OCI-LY1 (cell line): ENCODE measurements around the gene EPO.

ENCODE experiments used
- H2AFZ ChIP-seq: fragments of 200-600 bp; sonication (generic), shearing (Covaris generic); 2 replicates; pipeline ENCODE4 v1.6.0; 2014; ENCODE audit warnings: antibody characterized with exemption, mild to moderate bottlenecking, low read length
- H3F3A ChIP-seq: fragments of 200-600 bp; sonication (generic), shearing (Covaris generic); 2 replicates; pipeline ENCODE4 v1.6.0; 2014; ENCODE audit warnings: mild to moderate bottlenecking, antibody characterized with exemption, low read length, moderate library complexity; ENCODE audit not compliant: insufficient read depth
- H3K27ac ChIP-seq: fragments of 200-600 bp; sonication (generic); 2 replicates; pipeline ENCODE4 v1.5.1; 2014; ENCODE audit warnings: low read length, mixed run types, mild to moderate bottlenecking, low read depth; ENCODE audit not compliant: poor library complexity, severe bottlenecking
- H3K27me3 ChIP-seq: fragments of 200-600 bp; sonication (generic); 2 replicates; pipeline ENCODE4 v1.6.0; 2014; ENCODE audit warnings: antibody characterized with exemption, mild to moderate bottlenecking, low read length, moderate library complexity; ENCODE audit not compliant: insufficient read depth
- H3K36me3 ChIP-seq: fragments of 200-600 bp; sonication (generic); 2 replicates; pipeline ENCODE4 v1.6.1; 2014; ENCODE audit warnings: mild to moderate bottlenecking, antibody characterized with exemption, low read length, moderate library complexity, mixed read lengths; ENCODE audit not compliant: insufficient read depth
- H3K4me1 ChIP-seq: fragments of 200-600 bp; sonication (generic); 2 replicates; pipeline ENCODE4 v1.5.1; 2014; ENCODE audit warnings: mild to moderate bottlenecking, low read length, moderate library complexity; ENCODE audit not compliant: insufficient read depth, severe bottlenecking
- H3K4me2 ChIP-seq: fragments of 200-600 bp; sonication (generic), shearing (Covaris generic); 2 replicates; pipeline ENCODE4 v1.6.1; 2014; ENCODE audit warnings: low read length
- H3K4me3 ChIP-seq: fragments of 200-600 bp; sonication (generic); 2 replicates; pipeline ENCODE4 v1.5.1; 2014; ENCODE audit warnings: low read length, low read depth, mild to moderate bottlenecking, mixed read lengths; ENCODE audit not compliant: poor library complexity, severe bottlenecking
- H3K79me2 ChIP-seq: fragments of 200-600 bp; shearing (Covaris generic); 2 replicates; pipeline ENCODE4 v1.6.1; 2016; ENCODE audit warnings: mixed run types, low read length, mixed read lengths; ENCODE audit not compliant: insufficient read depth
- H3K9ac ChIP-seq: fragments of 200-600 bp; sonication (generic), shearing (Covaris generic); 2 replicates; pipeline ENCODE4 v1.6.1; 2014; ENCODE audit warnings: mild to moderate bottlenecking, low read length, mixed read lengths
- H3K9me2 ChIP-seq: fragments of 200-600 bp; sonication (generic), shearing (Covaris generic); 2 replicates; pipeline ENCODE4 v1.6.1; 2014; ENCODE audit warnings: low read depth, mild to moderate bottlenecking, low read length, mixed read lengths
- H3K9me3 ChIP-seq: fragments of 200-600 bp; shearing (Covaris generic); 2 replicates; pipeline ENCODE4 v1.6.1; 2014; ENCODE audit warnings: low read length, mixed read lengths
- H4K20me1 ChIP-seq: fragments of 200-600 bp; sonication (generic), shearing (Covaris generic); 2 replicates; pipeline ENCODE4 v1.6.0; 2016; ENCODE audit warnings: mild to moderate bottlenecking, low read length; ENCODE audit not compliant: insufficient read depth
- EZH2 ChIP-seq: fragments of 200-600 bp; sonication (generic), shearing (Covaris generic); IDR thresholded peaks from 2 replicates; pipeline ENCODE4 v1.8.0; 2017; ENCODE audit warnings: borderline replicate concordance, mixed run types, mild to moderate bottlenecking, antibody characterized with exemption, low read length, moderate library complexity, mixed read lengths
- TF ChIP-seq, protein P1 (sequence below): fragments of 200-600 bp; sonication (generic), shearing (Covaris generic); IDR thresholded peaks from 2 replicates; pipeline ENCODE4 v1.5.1; 2017; ENCODE audit warnings: mild to moderate bottlenecking, antibody characterized with exemption, low read length, moderate library complexity, mixed read lengths

EPO gene

DNA sequence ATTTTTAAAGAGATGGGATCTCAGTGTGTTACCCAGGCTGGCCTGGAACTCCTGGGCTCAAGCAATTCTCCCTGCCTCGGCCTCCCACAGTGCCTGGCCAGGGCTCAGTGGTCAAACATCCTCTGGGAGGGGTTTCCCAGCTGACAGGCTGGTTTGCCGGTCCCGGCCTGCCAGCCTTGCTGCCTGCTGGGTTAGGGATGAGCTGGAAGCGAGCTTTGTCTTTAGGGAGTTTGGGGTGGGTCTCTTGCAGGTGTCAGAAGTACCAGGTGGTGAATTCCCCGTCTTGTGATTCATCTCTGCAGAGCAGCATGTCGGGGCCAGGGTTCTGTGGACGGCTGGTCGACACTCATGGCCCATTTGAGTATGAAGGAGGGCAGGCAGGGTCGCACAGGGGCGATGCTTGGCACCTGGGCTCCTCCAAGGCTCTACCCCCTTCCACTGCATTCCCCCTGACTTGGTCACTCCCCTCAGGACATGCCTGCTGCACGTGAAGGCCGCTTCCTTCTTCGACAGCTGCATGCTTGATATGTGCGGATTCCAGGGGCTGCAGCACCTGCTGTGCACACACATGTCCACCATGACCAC, 43.4 kb downstream of the EPO start:
- no peak overlapping the region for H3K27ac ChIP-seq
- TF ChIP-seq EZH2, result no peak
- TF ChIP-seq, protein P1, sequence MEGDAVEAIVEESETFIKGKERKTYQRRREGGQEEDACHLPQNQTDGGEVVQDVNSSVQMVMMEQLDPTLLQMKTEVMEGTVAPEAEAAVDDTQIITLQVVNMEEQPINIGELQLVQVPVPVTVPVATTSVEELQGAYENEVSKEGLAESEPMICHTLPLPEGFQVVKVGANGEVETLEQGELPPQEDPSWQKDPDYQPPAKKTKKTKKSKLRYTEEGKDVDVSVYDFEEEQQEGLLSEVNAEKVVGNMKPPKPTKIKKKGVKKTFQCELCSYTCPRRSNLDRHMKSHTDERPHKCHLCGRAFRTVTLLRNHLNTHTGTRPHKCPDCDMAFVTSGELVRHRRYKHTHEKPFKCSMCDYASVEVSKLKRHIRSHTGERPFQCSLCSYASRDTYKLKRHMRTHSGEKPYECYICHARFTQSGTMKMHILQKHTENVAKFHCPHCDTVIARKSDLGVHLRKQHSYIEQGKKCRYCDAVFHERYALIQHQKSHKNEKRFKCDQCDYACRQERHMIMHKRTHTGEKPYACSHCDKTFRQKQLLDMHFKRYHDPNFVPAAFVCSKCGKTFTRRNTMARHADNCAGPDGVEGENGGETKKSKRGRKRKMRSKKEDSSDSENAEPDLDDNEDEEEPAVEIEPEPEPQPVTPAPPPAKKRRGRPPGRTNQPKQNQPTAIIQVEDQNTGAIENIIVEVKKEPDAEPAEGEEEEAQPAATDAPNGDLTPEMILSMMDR, result no peak
- H3K4me2 ChIP-seq, result no peak overlapping the region
- H3F3A ChIP-seq, result no peaks in the 10 kb centered on the region
- H2AFZ ChIP-seq, result no peak overlapping the region
- no peaks in the 10 kb centered on the region for H3K79me2 ChIP-seq
- H3K4me3 ChIP-seq, result no peak overlapping the region
- H3K4me1 ChIP-seq, result no peaks in the 10 kb centered on the region
- no peaks in the 10 kb centered on the region for H3K9me2 ChIP-seq
- no peaks in the 10 kb centered on the region for H3K36me3 ChIP-seq
- no peaks in the 10 kb centered on the region for H4K20me1 ChIP-seq
- H3K9ac ChIP-seq, result no peak overlapping the region
- no peaks in the 10 kb centered on the region for H3K9me3 ChIP-seq
- peaks cover 10% of the 10 kb centered on the region; the same call in 1 of the 2 replicates for H3K27me3 ChIP-seq

DNA sequence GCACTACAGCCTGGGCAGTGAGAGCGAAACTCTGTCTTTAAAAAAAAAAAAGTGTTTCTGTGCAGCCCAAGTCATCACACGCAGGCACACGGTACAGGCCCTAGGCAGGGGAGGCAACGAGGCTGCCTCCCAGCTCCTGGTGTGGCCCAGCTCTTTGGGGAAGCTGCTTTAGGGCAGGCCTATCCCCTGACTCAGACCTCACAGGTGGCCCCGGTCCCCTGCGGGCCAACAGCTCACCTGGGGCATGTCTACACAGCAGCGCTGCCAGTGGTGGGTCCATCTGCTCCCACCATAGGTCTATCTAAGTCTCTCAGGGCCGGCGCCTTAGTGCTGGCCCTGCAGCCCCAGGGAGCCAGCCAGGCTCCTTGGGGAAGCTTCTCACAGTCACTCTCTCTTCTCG, 44.6 kb downstream of the EPO start:
- H3K27me3 ChIP-seq, result peaks cover 12% of the 10 kb centered on the region; the same call in 1 of the 2 replicates
- H3K9me3 ChIP-seq, result no peaks in the 10 kb centered on the region
- H3K4me3 ChIP-seq, result no peak overlapping the region
- H3K4me2 ChIP-seq, result no peak overlapping the region
- no peak overlapping the region for H3K27ac ChIP-seq
- H3K9me2 ChIP-seq, result no peaks in the 10 kb centered on the region
- no peaks in the 10 kb centered on the region for H3K36me3 ChIP-seq
- H2AFZ ChIP-seq, result no peak overlapping the region
- H3K9ac ChIP-seq, result no peak overlapping the region
- no peaks in the 10 kb centered on the region for H4K20me1 ChIP-seq
- no peaks in the 10 kb centered on the region for H3F3A ChIP-seq
- TF ChIP-seq, protein P1, result no peak
- no peak for TF ChIP-seq EZH2
- H3K4me1 ChIP-seq, result no peaks in the 10 kb centered on the region
- no peaks in the 10 kb centered on the region for H3K79me2 ChIP-seq

DNA sequence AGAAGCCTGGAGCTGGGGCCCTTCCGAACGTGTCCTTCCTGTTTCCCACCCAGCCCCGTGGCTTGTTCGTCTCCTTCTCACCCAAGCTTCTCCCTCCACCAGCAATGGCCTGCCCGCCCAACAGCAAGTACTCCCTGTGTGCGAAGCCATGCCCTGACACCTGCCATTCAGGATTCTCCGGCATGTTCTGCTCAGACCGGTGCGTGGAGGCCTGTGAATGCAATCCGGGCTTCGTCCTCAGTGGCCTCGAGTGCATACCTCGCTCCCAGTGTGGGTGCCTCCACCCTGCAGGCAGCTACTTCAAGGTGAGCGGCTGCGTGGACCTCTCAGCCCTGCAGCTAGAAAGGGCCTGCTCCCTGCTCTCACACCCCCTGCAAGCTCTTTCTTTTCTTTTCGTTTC, 45.0 kb downstream of the EPO start:
- no peaks in the 10 kb centered on the region for H3K36me3 ChIP-seq
- no peak overlapping the region for H3K4me2 ChIP-seq
- H2AFZ ChIP-seq, result no peak overlapping the region
- H3K9me2 ChIP-seq, result no peaks in the 10 kb centered on the region
- no peak overlapping the region for H3K9ac ChIP-seq
- no peaks in the 10 kb centered on the region for H3F3A ChIP-seq
- peaks cover 14% of the 10 kb centered on the region; the same call in 1 of the 2 replicates for H3K27me3 ChIP-seq
- H4K20me1 ChIP-seq, result no peaks in the 10 kb centered on the region
- no peak overlapping the region for H3K27ac ChIP-seq
- H3K9me3 ChIP-seq, result no peaks in the 10 kb centered on the region
- H3K79me2 ChIP-seq, result no peaks in the 10 kb centered on the region
- H3K4me3 ChIP-seq, result no peak overlapping the region
- H3K4me1 ChIP-seq, result no peaks in the 10 kb centered on the region
- no peak for TF ChIP-seq EZH2
- TF ChIP-seq, protein P1, result no peak
